GM23338 (cell line): Measurements from ENCODE around the gene ATF4.

ENCODE experiments used
- CREB1 ChIP-seq: fragments of 250-450 bp; sonication (Bioruptor Pico); IDR thresholded peaks from 2 replicates; pipeline ENCODE4 v1.5.0; 2020; ENCODE audit warnings: low read depth, mild to moderate bottlenecking, moderate library complexity
- EZH2 ChIP-seq: fragments of 200-600 bp; sonication (generic); IDR thresholded peaks from one replicate; pipeline ENCODE4 v1.8.0; 2017; ENCODE audit warnings: antibody characterized with exemption, mild to moderate bottlenecking, low read depth; ENCODE audit not compliant: unreplicated experiment
- EZH2phosphoT487 ChIP-seq: fragments of 200-600 bp; sonication (generic); IDR thresholded peaks from one replicate; pipeline ENCODE4 v1.8.1; 2018; ENCODE audit warnings: antibody characterized with exemption; ENCODE audit not compliant: unreplicated experiment
- NANOG ChIP-seq: IDR thresholded peaks from 2 replicates; pipeline ENCODE4 v1.6.1; 2016; ENCODE audit warnings: antibody characterized with exemption, borderline replicate concordance
- POLR2AphosphoS5 ChIP-seq: IDR thresholded peaks from 2 replicates; pipeline ENCODE4 v1.6.1; 2016; ENCODE audit warnings: antibody characterized with exemption, low read depth
- TF ChIP-seq, protein P1 (sequence below), 2 experiments: fragments of 200-600 bp in 1 of 2; sonication (generic) in 1 of 2; conservative IDR thresholded peaks; 2 replicates each; pipeline versions ENCODE4 v1.5.1 to v1.6.1; 2016 to 2017; ENCODE audit warnings: antibody characterized with exemption in 2 of 2, low read depth in 2 of 2, mild to moderate bottlenecking in 2 of 2, moderate library complexity in 1 of 2
- TF ChIP-seq, protein P2 (sequence below): IDR thresholded peaks from 2 replicates; pipeline ENCODE4 v1.6.1; 2016; ENCODE audit warnings: antibody characterized with exemption
- TF ChIP-seq, protein P3 (sequence below): fragments of 250-450 bp; sonication (Bioruptor Pico); IDR thresholded peaks from 2 replicates; pipeline ENCODE4 v1.5.0; 2020; ENCODE audit warnings: mild to moderate bottlenecking, moderate library complexity
- TF ChIP-seq, protein P4 (sequence below): IDR thresholded peaks from one replicate; pipeline ENCODE4 v1.6.1; 2018; ENCODE audit warnings: antibody characterized with exemption; ENCODE audit not compliant: unreplicated experiment

DNA sequence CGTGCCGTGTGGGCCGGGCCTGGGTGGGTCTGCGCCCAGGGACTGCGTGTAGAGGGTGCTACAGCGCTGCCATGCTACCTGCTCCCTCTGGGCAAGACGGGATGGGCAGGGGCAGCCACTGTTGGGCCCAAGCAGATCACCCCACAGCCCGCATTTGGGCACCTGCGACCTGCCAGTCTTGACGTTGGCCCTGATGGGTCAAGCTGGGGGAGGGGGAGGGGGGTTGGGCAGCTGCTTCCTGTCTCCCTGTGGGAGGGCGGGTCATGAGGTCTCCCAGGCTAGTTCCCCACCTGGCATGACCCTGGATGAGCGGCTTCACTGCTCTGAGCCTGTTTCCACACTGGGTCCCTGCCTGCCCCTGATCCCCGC lies 15.0 kb downstream of the ATF4 start:
- TF ChIP-seq, protein P1, sequence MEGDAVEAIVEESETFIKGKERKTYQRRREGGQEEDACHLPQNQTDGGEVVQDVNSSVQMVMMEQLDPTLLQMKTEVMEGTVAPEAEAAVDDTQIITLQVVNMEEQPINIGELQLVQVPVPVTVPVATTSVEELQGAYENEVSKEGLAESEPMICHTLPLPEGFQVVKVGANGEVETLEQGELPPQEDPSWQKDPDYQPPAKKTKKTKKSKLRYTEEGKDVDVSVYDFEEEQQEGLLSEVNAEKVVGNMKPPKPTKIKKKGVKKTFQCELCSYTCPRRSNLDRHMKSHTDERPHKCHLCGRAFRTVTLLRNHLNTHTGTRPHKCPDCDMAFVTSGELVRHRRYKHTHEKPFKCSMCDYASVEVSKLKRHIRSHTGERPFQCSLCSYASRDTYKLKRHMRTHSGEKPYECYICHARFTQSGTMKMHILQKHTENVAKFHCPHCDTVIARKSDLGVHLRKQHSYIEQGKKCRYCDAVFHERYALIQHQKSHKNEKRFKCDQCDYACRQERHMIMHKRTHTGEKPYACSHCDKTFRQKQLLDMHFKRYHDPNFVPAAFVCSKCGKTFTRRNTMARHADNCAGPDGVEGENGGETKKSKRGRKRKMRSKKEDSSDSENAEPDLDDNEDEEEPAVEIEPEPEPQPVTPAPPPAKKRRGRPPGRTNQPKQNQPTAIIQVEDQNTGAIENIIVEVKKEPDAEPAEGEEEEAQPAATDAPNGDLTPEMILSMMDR (conservative IDR thresholded peaks at IDR 0.05; ENCODE audit: low read depth in 2 of 2) = no peak
- TF ChIP-seq EZH2 = no peak
- TF ChIP-seq EZH2phosphoT487 = no peak
- TF ChIP-seq POLR2AphosphoS5 = no peak
- TF ChIP-seq, protein P2, sequence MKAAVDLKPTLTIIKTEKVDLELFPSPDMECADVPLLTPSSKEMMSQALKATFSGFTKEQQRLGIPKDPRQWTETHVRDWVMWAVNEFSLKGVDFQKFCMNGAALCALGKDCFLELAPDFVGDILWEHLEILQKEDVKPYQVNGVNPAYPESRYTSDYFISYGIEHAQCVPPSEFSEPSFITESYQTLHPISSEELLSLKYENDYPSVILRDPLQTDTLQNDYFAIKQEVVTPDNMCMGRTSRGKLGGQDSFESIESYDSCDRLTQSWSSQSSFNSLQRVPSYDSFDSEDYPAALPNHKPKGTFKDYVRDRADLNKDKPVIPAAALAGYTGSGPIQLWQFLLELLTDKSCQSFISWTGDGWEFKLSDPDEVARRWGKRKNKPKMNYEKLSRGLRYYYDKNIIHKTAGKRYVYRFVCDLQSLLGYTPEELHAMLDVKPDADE = 0 out of 2 replicates have a peak, but pooled peaks have one; percentile 41
- TF ChIP-seq, protein P3, sequence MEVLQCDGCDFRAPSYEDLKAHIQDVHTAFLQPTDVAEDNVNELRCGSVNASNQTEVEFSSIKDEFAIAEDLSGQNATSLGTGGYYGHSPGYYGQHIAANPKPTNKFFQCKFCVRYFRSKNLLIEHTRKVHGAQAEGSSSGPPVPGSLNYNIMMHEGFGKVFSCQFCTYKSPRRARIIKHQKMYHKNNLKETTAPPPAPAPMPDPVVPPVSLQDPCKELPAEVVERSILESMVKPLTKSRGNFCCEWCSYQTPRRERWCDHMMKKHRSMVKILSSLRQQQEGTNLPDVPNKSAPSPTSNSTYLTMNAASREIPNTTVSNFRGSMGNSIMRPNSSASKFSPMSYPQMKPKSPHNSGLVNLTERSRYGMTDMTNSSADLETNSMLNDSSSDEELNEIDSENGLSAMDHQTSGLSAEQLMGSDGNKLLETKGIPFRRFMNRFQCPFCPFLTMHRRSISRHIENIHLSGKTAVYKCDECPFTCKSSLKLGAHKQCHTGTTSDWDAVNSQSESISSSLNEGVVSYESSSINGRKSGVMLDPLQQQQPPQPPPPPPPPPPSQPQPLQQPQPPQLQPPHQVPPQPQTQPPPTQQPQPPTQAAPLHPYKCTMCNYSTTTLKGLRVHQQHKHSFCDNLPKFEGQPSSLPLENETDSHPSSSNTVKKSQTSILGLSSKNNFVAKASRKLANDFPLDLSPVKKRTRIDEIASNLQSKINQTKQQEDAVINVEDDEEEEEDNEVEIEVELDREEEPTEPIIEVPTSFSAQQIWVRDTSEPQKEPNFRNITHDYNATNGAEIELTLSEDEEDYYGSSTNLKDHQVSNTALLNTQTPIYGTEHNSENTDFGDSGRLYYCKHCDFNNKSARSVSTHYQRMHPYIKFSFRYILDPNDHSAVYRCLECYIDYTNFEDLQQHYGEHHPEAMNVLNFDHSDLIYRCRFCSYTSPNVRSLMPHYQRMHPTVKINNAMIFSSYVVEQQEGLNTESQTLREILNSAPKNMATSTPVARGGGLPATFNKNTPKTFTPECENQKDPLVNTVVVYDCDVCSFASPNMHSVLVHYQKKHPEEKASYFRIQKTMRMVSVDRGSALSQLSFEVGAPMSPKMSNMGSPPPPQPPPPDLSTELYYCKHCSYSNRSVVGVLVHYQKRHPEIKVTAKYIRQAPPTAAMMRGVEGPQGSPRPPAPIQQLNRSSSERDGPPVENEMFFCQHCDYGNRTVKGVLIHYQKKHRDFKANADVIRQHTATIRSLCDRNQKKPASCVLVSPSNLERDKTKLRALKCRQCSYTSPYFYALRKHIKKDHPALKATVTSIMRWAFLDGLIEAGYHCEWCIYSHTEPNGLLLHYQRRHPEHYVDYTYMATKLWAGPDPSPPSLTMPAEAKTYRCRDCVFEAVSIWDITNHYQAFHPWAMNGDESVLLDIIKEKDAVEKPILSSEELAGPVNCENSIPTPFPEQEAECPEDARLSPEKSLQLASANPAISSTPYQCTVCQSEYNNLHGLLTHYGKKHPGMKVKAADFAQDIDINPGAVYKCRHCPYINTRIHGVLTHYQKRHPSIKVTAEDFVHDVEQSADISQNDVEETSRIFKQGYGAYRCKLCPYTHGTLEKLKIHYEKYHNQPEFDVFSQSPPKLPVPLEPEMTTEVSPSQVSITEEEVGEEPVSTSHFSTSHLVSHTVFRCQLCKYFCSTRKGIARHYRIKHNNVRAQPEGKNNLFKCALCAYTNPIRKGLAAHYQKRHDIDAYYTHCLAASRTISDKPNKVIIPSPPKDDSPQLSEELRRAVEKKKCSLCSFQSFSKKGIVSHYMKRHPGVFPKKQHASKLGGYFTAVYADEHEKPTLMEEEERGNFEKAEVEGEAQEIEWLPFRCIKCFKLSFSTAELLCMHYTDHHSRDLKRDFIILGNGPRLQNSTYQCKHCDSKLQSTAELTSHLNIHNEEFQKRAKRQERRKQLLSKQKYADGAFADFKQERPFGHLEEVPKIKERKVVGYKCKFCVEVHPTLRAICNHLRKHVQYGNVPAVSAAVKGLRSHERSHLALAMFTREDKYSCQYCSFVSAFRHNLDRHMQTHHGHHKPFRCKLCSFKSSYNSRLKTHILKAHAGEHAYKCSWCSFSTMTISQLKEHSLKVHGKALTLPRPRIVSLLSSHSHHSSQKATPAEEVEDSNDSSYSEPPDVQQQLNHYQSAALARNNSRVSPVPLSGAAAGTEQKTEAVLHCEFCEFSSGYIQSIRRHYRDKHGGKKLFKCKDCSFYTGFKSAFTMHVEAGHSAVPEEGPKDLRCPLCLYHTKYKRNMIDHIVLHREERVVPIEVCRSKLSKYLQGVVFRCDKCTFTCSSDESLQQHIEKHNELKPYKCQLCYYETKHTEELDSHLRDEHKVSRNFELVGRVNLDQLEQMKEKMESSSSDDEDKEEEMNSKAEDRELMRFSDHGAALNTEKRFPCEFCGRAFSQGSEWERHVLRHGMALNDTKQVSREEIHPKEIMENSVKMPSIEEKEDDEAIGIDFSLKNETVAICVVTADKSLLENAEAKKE (CRISPR knock-in tag) = no peak
- no peak for TF ChIP-seq CREB1 (CRISPR knock-in tag)
- TF ChIP-seq, protein P4, sequence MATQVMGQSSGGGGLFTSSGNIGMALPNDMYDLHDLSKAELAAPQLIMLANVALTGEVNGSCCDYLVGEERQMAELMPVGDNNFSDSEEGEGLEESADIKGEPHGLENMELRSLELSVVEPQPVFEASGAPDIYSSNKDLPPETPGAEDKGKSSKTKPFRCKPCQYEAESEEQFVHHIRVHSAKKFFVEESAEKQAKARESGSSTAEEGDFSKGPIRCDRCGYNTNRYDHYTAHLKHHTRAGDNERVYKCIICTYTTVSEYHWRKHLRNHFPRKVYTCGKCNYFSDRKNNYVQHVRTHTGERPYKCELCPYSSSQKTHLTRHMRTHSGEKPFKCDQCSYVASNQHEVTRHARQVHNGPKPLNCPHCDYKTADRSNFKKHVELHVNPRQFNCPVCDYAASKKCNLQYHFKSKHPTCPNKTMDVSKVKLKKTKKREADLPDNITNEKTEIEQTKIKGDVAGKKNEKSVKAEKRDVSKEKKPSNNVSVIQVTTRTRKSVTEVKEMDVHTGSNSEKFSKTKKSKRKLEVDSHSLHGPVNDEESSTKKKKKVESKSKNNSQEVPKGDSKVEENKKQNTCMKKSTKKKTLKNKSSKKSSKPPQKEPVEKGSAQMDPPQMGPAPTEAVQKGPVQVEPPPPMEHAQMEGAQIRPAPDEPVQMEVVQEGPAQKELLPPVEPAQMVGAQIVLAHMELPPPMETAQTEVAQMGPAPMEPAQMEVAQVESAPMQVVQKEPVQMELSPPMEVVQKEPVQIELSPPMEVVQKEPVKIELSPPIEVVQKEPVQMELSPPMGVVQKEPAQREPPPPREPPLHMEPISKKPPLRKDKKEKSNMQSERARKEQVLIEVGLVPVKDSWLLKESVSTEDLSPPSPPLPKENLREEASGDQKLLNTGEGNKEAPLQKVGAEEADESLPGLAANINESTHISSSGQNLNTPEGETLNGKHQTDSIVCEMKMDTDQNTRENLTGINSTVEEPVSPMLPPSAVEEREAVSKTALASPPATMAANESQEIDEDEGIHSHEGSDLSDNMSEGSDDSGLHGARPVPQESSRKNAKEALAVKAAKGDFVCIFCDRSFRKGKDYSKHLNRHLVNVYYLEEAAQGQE = no peak
- no peak for TF ChIP-seq NANOG
